ENCODE measurements around the gene ZNF341. TPM values are rescaled to one million over a fixed set of nuclear protein-coding genes. Genes with fewer than 3 reads are reported as not detected.

Gene ZNF341
- total and polyA plus RNA-seq, 9 of the 15 experiments (the other 6 are each of a cell fraction or from before 2014, with no cell fraction given) = 0.08 to 2.6 (median 1.0) TPM

GRCh38 chr20:33731693-33732165, at the start of gene ZNF341 (continued):
- TF ChIP-seq CHD1 (IDR thresholded peaks at IDR 0.05; ENCODE audit: low read length) (no peak), POLR2G (IDR thresholded peaks at IDR 0.05; ENCODE audit: low read depth, low read length) (peak; percentile 82), TAF15 (IDR thresholded peaks at IDR 0.05; ENCODE audit: low read depth, low read length) (no peak), ZNF444 (CRISPR knock-in tag; IDR thresholded peaks at IDR 0.05) (no peak), POLR2A (conservative IDR thresholded peaks at IDR 0.05) (no peak), ZNF3 (CRISPR knock-in tag; IDR thresholded peaks at IDR 0.05) (no peak), OTX1 (CRISPR knock-in tag; IDR thresholded peaks at IDR 0.05) (no peak), RBM25 (IDR thresholded peaks at IDR 0.05; ENCODE audit: low read depth, low read length, severe bottlenecking) (no peak), BRCA1 (IDR thresholded peaks at IDR 0.05) (no peak), BRCA1 (CRISPR knock-in tag; IDR thresholded peaks at IDR 0.05) (no peak; the same call in 1 of the 2 replicates), RB1 (IDR thresholded peaks at IDR 0.05; ENCODE audit: low read depth) (peak; percentile 99), EWSR1 (IDR thresholded peaks at IDR 0.05; ENCODE audit: borderline replicate concordance, low read depth, partially characterized antibody) (no peak), CREBBP (IDR thresholded peaks at IDR 0.05; ENCODE audit: low read depth, low read length) (no peak), CHAMP1 (IDR thresholded peaks at IDR 0.05) (0 out of 2 replicates have a peak, but pooled peaks have one; percentile 32), ZNF398 (CRISPR knock-in tag; IDR thresholded peaks at IDR 0.05) (no peak), HDAC2 (IDR thresholded peaks at IDR 0.05) (peak; percentile 52; the same call in 1 of the 2 replicates)
- TF ChIP-seq, protein P1, sequence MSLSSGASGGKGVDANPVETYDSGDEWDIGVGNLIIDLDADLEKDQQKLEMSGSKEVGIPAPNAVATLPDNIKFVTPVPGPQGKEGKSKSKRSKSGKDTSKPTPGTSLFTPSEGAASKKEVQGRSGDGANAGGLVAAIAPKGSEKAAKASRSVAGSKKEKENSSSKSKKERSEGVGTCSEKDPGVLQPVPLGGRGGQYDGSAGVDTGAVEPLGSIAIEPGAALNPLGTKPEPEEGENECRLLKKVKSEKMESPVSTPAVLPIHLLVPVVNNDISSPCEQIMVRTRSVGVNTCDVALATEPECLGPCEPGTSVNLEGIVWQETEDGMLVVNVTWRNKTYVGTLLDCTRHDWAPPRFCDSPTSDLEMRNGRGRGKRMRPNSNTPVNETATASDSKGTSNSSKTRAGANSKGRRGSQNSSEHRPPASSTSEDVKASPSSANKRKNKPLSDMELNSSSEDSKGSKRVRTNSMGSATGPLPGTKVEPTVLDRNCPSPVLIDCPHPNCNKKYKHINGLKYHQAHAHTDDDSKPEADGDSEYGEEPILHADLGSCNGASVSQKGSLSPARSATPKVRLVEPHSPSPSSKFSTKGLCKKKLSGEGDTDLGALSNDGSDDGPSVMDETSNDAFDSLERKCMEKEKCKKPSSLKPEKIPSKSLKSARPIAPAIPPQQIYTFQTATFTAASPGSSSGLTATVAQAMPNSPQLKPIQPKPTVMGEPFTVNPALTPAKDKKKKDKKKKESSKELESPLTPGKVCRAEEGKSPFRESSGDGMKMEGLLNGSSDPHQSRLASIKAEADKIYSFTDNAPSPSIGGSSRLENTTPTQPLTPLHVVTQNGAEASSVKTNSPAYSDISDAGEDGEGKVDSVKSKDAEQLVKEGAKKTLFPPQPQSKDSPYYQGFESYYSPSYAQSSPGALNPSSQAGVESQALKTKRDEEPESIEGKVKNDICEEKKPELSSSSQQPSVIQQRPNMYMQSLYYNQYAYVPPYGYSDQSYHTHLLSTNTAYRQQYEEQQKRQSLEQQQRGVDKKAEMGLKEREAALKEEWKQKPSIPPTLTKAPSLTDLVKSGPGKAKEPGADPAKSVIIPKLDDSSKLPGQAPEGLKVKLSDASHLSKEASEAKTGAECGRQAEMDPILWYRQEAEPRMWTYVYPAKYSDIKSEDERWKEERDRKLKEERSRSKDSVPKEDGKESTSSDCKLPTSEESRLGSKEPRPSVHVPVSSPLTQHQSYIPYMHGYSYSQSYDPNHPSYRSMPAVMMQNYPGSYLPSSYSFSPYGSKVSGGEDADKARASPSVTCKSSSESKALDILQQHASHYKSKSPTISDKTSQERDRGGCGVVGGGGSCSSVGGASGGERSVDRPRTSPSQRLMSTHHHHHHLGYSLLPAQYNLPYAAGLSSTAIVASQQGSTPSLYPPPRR (CRISPR knock-in tag; IDR thresholded peaks at IDR 0.05; ENCODE audit: borderline replicate concordance) = no peak

Measured in K562 (cell line).